Pancreas (tissue), 10 donors: ENCODE data around the gene EFNB2. TPM values are rescaled to one million over a fixed set of nuclear protein-coding genes. Genes with fewer than 3 reads are reported as not detected.

Source experiments
- ATAC-seq, 4 donors: fragments of 200-7000 bp; cut with Tn5 transposase; one replicate each; pipeline versions ENCODE4 v1.8.0 to v1.9.1; 2020; ENCODE audit warnings: mild to moderate bottlenecking in 4 of 4, moderate library complexity in 4 of 4
- DNase-seq, 6 donors: peaks; one replicate each; pipeline ENCODE4 v3.0.0-alpha.2; 2020
- FAIRE-seq: peaks from 2 replicates; lab custom pipeline; 2012; peaks lifted over from hg19 to GRCh38; lab: Jason Lieb, UNC
- H3K27ac ChIP-seq, 4 donors: fragments of 200-600 bp; sonication (generic); 1 replicate in 3 of 4; 2 replicates in 1 of 4; pipeline versions ENCODE4 v1.5.0 to v1.8.0; 2020
- H3K27me3 ChIP-seq, 4 donors: fragments of 200-600 bp; one replicate each; pipeline ENCODE4 v1.8.0; 2021
- H3K36me3 ChIP-seq, 3 donors: fragments of 200-600 bp; sonication (generic) in 1 of 3; one replicate each; pipeline versions ENCODE4 v1.5.0 to v1.8.0; 2020 to 2021
- H3K4me1 ChIP-seq, 3 donors: fragments of 200-600 bp; one replicate each; pipeline ENCODE4 v1.8.0; 2021
- H3K4me3 ChIP-seq, 4 donors: fragments of 200-600 bp; sonication (generic) in 2 of 4; one replicate each; pipeline versions ENCODE4 v1.5.0 to v1.8.0; 2020 to 2021
- H3K9me3 ChIP-seq, 4 donors: fragments of 200-600 bp; one replicate each; pipeline ENCODE4 v1.8.0; 2021
- CTCF ChIP-seq, 4 donors: fragments of 200-600 bp; sonication (generic) in 3 of 4; IDR thresholded peaks; one replicate each; pipeline versions ENCODE4 v1.5.0 to v1.8.0; 2021; ENCODE audit warnings: antibody characterized with exemption in 4 of 4
- WGBS, 2 donors: extraction: QIAGEN DNeasy Blood & Tissue Kit; methylation state at CpG; one replicate each; pipeline ENCODE4 v1.1.7; 2013; 5-methylcytosine and 5-hydroxymethylcytosine counted together
- intact Hi-C, 3 donors: fragments of 100-400 bp; cut with DNase I; formaldehyde crosslinking; loops; one replicate each; pipeline versions ENCODE4 v1.11.1 to v1.14.2; 2022
- polyA plus RNA-seq, 2 donors: library from polyadenylated mRNA; stranded (reverse); fragments of 200-250 nt; gene quantifications; one replicate each; pipeline ENCODE4 v1.2.3, GENCODE V29; 2013
- total RNA-seq, 6 donors: library from RNA; stranded (reverse); fragmentation: NEBNext Ultra II Directional in 4 of 6; extraction: Animal tissue kit (Norgen Biotek cat#: 25700) in 4 of 6; gene quantifications; one replicate each; pipeline versions ENCODE4 v1.2.1 to v1.2.4, GENCODE V29; 2021 to 2023
- donor health status: healthy with polysubstance abuse.
- donor health status: DM: no; HTN: no; CAD: no; lungs with moderate emphysema.
- donor health status: DM: no; HTN: no; CAD: no.
- donor health status: control.
- donor health status: control.
- donor health status: Bipolar disorder and iron deficiency.
- donor health status: DM: yes; HTN: yes; CAD: no.
- donor health status: DM: no; HTN: no; CAD: no.
- donor health status: DM: no; HTN: no; CAD: no.
- donor health status: DM: yes; HTN: yes; CAD: no.

Gene EFNB2
- total and polyA plus RNA-seq, 8 donors, result 2.4 to 8.0 (median 3.0) TPM

- Histone ChIP-seq H3K36me3 (peaks cover 0 to 5% (median 0%) of the 10 kb centered on the region in 3 donors), H3K4me1 (no peaks in the 10 kb centered on the region), H3K4me3 (no peak overlapping the region), H3K27ac (no peak overlapping the region), H3K9me3 (no peaks in the 10 kb centered on the region), H3K27me3 (no peaks in the 10 kb centered on the region)
- DNase-seq, result no peak
- 80 to 96% methylated on average over 2 of the region's 2 CpGs for WGBS, 2 donors
- intact Hi-C loops, result no loop called here
- no peak for ATAC-seq
- FAIRE-seq, result no peak
- no peak for TF ChIP-seq CTCF (IDR thresholded peaks at IDR 0.05)
Observed at GRCh38 chr13:106499113-106499512, 36.3 kb downstream of the EFNB2 start.

DNA sequence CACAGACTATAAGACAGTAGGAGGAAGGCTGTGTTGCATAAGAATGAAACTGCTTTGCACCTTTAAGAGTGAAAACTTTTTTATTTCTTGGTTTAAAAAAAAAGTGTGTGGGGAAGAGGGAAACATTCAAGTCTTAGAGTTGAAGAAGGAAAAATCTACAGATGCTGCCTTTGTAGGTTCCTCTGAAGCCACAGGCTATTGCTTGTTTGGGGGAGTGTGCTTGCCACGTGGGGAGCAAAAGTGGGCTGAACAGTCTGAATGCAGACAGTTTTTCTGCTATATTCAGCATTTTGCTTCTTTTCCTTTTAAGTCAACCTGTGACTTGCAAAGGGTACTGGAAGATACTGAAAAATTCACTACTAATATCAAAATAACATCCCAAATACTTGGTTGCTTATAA is 36.9 kb downstream of the EFNB2 start:
- DNase-seq (no peak), ATAC-seq (no peak), FAIRE-seq (no peak)
- H3K4me3 ChIP-seq, result no peak overlapping the region
- WGBS, 2 donors, result 49 to 59% methylated on average over 1 of the region's 1 CpG
- no peaks in the 10 kb centered on the region for H3K4me1 ChIP-seq
- TF ChIP-seq CTCF (IDR thresholded peaks at IDR 0.05), result no peak
- H3K9me3 ChIP-seq, result no peaks in the 10 kb centered on the region
- peaks cover 0 to 5% (median 0%) of the 10 kb centered on the region in 3 donors for H3K36me3 ChIP-seq
- no peaks in the 10 kb centered on the region for H3K27me3 ChIP-seq
- no peak overlapping the region for H3K27ac ChIP-seq
- intact Hi-C loops, result no loop called here

GRCh38 chr13:106498158-106498557 is 37.3 kb downstream of the EFNB2 start:
- no peak for DNase-seq
- FAIRE-seq, result no peak
- Histone ChIP-seq H3K4me1 (no peaks in the 10 kb centered on the region), H3K9me3 (no peaks in the 10 kb centered on the region), H3K27ac (no peak overlapping the region), H3K36me3 (peaks cover 0 to 5% (median 0%) of the 10 kb centered on the region in 3 donors), H3K27me3 (no peaks in the 10 kb centered on the region), H3K4me3 (no peak overlapping the region)
- TF ChIP-seq CTCF (IDR thresholded peaks at IDR 0.05), result no peak
- ATAC-seq, result no peak
- intact Hi-C loops, result no loop called here
- 63 to 65% methylated on average over 3 of the region's 3 CpGs for WGBS, 2 donors

DNA sequence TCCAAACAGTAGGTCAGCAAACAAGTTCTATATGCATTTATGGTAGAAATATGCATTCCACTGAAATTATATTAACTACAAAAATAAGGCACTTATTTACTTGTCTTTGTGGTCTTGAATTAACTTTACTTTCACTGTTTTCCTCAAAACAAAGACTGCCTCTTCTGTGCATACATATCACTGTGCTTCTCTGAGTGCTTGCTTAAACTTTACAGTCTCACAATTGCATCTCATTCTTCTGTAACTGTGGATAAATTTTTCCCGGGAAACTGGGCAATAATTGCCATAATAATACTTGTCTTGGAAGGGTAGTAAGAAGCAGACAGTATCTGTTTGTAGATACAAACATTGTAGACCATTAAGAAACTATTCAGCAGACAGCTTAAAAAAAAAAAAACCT is 38.4 kb downstream of the EFNB2 start:
- ATAC-seq, result no peak
- no peak for TF ChIP-seq CTCF (IDR thresholded peaks at IDR 0.05)
- WGBS, 2 donors, result 21 to 24% methylated on average over 1 of the region's 1 CpG

GRCh38 chr13:106496072-106496997 is 39.1 kb downstream of the EFNB2 start:
- Histone ChIP-seq H3K36me3 (peaks cover 0 to 5% (median 0%) of the 10 kb centered on the region in 3 donors), H3K9me3 (no peaks in the 10 kb centered on the region), H3K27ac (no peak overlapping the region), H3K4me1 (no peaks in the 10 kb centered on the region), H3K4me3 (no peak overlapping the region), H3K27me3 (no peaks in the 10 kb centered on the region)
- no peak for TF ChIP-seq CTCF (IDR thresholded peaks at IDR 0.05)
- ATAC-seq (no peak), DNase-seq (no peak), FAIRE-seq (no peak)
- intact Hi-C loops, result no loop called here
- WGBS, 2 donors, result 48 to 53% methylated on average over 6 of the region's 6 CpGs

More for the DNA sequence above, 38.4 kb downstream of the EFNB2 start:
- H3K9me3 ChIP-seq, result no peaks in the 10 kb centered on the region
- H3K36me3 ChIP-seq, result peaks cover 0 to 5% (median 0%) of the 10 kb centered on the region in 3 donors
- no peak overlapping the region for H3K27ac ChIP-seq
- no peak for DNase-seq
- H3K27me3 ChIP-seq, result no peaks in the 10 kb centered on the region
- FAIRE-seq, result no peak
- H3K4me3 ChIP-seq, result no peak overlapping the region
- H3K4me1 ChIP-seq, result no peaks in the 10 kb centered on the region
- intact Hi-C loops, result no loop called here
